HL-60 (cell line): ENCODE results near the gene TRPV3.

Source experiments
- DNase-seq, 2 experiments: peaks; one replicate each; pipeline ENCODE4 v3.0.0-alpha.2; 2010 to 2020; ENCODE audit warnings: low read depth in 1 of 2, low spot score in 1 of 2
- H3K27ac ChIP-seq: fragments of 250-450 bp; sonication (Bioruptor Pico); replicated peaks from 2 replicates; pipeline ENCODE4 v1.5.1; 2020; ENCODE audit warnings: mild to moderate bottlenecking, moderate library complexity
- H3K27me3 ChIP-seq: fragments of 250-450 bp; sonication (Bioruptor Pico); 2 replicates; pipeline ENCODE4 v1.5.1; 2021; ENCODE audit warnings: mild to moderate bottlenecking, moderate library complexity; ENCODE audit not compliant: insufficient read depth, poor library complexity, severe bottlenecking
- H3K4me3 ChIP-seq: replicated peaks from 2 replicates; pipeline ENCODE4 v1.5.1; 2011; ENCODE audit warnings: mild to moderate bottlenecking, control low read depth, low read length; ENCODE audit not compliant: insufficient read depth
- CTCF ChIP-seq: IDR thresholded peaks from one replicate; pipeline ENCODE4 v1.5.1; 2011; ENCODE audit warnings: low read length, control low read depth, inconsistent platforms; ENCODE audit not compliant: insufficient read depth
- GABPA ChIP-seq: IDR thresholded peaks from 2 replicates; pipeline ENCODE4 v1.6.1; 2012; ENCODE audit warnings: low read depth
- POLR2AphosphoS5 ChIP-seq: IDR thresholded peaks from 2 replicates; pipeline ENCODE4 v1.6.1; 2012; ENCODE audit warnings: low read depth
- REST ChIP-seq: IDR thresholded peaks from 2 replicates; pipeline ENCODE4 v1.6.1; 2012; ENCODE audit warnings: low read depth; ENCODE audit not compliant: insufficient replicate concordance
- SPI1 ChIP-seq: IDR thresholded peaks from 2 replicates; pipeline ENCODE4 v1.6.1; 2012; ENCODE audit warnings: low read depth, mild to moderate bottlenecking, borderline replicate concordance

Gene TRPV3

DNA sequence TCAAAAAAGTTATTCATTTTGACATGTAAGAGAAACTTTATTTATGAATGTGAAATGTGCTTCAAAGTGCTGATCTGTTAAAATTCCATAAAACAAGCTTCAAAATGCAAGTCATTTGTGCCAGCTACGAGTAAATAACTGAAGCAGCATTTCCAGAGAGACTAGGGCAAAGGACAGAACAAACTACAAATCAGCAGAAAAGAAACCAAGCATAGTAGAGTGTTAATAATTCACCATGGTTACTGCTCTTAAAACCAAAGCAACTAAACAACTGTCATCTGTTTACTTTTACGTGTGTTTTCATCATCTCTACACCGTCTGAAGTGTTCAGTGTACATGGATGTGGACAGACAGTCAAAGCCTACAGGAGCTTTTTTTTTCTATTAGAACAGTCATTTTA, 83.4 kb downstream of the TRPV3 start:
- Histone ChIP-seq H3K4me3 (no peak overlapping the region), H3K27me3 (no peaks in the 10 kb centered on the region), H3K27ac (no peak overlapping the region)
- no peak for DNase-seq
- TF ChIP-seq REST (no peak), SPI1 (no peak), GABPA (no peak), POLR2AphosphoS5 (no peak), CTCF (no peak)

DNA sequence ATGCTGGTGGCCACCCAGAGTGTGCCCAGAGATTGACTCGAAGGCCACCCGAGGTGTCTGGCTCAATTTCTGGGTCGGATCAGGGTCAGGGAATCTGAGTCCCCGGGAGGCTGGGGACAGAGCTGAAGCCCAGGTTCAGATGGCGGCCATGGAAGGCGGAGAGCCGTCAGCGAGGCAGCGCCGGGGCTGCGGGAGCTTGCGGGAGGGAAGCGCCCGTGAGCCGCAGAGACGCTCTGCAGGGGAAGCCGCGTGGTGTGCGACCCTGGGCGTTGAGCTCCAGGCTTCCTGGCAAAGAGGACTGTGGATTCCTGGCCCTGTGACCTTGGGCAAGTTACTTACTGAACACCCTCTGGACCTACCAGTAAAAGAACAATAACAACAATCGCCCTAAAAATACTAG, 85.5 kb downstream of the TRPV3 start:
- DNase-seq, result no peak
- no peak for TF ChIP-seq GABPA
- no peak for TF ChIP-seq POLR2AphosphoS5
- no peak for TF ChIP-seq CTCF
- no peak for TF ChIP-seq SPI1
- no peak for TF ChIP-seq REST
- Histone ChIP-seq H3K27ac (no peak overlapping the region), H3K27me3 (no peaks in the 10 kb centered on the region), H3K4me3 (no peak overlapping the region)

GRCh38 chr17:3471599-3471998, 86.0 kb downstream of the TRPV3 start, which contains the start of gene SPATA22:
Gene SPATA22, minus strand, starts transcription at chr17:3471819. Its CDS starts 2,494 bp downstream, at chr17:3469325.
- no peak within 1 kb of the TSS for H3K27ac ChIP-seq
- TF ChIP-seq POLR2AphosphoS5 (no peak), CTCF (no peak), REST (no peak), SPI1 (no peak), GABPA (no peak)
- no peak for DNase-seq

More at GRCh38 chr17:3471599-3471998, 86.0 kb downstream of the TRPV3 start, which contains the start of gene SPATA22:
- Histone ChIP-seq H3K4me3 (no peak within 1 kb of the TSS), H3K27me3 (no peaks in the 10 kb centered on the region)
